GM18499 (cell line): ENCODE results near the gene HS6ST2.

ENCODE experiments used
- ATAC-seq: cut with Tn5 transposase; IDR thresholded peaks from one replicate; pipeline ENCODE4 v1.9.1; 2021; ENCODE audit warnings: moderate number of reproducible peaks; ENCODE audit not compliant: insufficient read depth, unreplicated experiment

The HS6ST2 gene

GRCh38 chrX:132692526-132692925 is 265.9 kb downstream of the HS6ST2 start:
- no peak for ATAC-seq

GRCh38 chrX:132692066-132692465 is 266.4 kb downstream of the HS6ST2 start:
- no peak for ATAC-seq

- ATAC-seq: no peak
These were observed 268.5 kb downstream of the HS6ST2 start for GRCh38 chrX:132689612-132690563.

- ATAC-seq: no peak
These were observed 273.2 kb downstream of the HS6ST2 start for GRCh38 chrX:132685276-132685675.

GRCh38 chrX:132677233-132677716 is 281.2 kb downstream of the HS6ST2 start:
- no peak for ATAC-seq

- ATAC-seq: no peak
These were observed 281.8 kb downstream of the HS6ST2 start for GRCh38 chrX:132676561-132677186.

- no peak for ATAC-seq
These were observed 282.3 kb downstream of the HS6ST2 start for GRCh38 chrX:132676102-132676501.

GRCh38 chrX:132673331-132673730 is 285.1 kb downstream of the HS6ST2 start:
- ATAC-seq: no peak

GRCh38 chrX:132671229-132671641 is 287.2 kb downstream of the HS6ST2 start:
- ATAC-seq: no peak

GRCh38 chrX:132669142-132669541 is 289.3 kb downstream of the HS6ST2 start:
- ATAC-seq: no peak

GRCh38 chrX:132668178-132668577 is 290.3 kb downstream of the HS6ST2 start:
- no peak for ATAC-seq

- ATAC-seq: no peak
These were observed 292.8 kb downstream of the HS6ST2 start for GRCh38 chrX:132665676-132666075.

- ATAC-seq: no peak
These were observed 294.2 kb downstream of the HS6ST2 start for GRCh38 chrX:132664273-132664672.

GRCh38 chrX:132662844-132663243 is 295.6 kb downstream of the HS6ST2 start:
- no peak for ATAC-seq

- ATAC-seq: no peak
These were observed 300.6 kb downstream of the HS6ST2 start for GRCh38 chrX:132657876-132658275.

- no peak for ATAC-seq
These were observed 305.6 kb downstream of the HS6ST2 start for GRCh38 chrX:132652871-132653270.

GRCh38 chrX:132651421-132652086 is 306.9 kb downstream of the HS6ST2 start:
- ATAC-seq: no peak

- ATAC-seq: no peak
These were observed 309.5 kb downstream of the HS6ST2 start for GRCh38 chrX:132648895-132649294.

- no peak for ATAC-seq
These were observed 319.0 kb downstream of the HS6ST2 start for GRCh38 chrX:132639446-132639845.

GRCh38 chrX:132638313-132638712 is 320.1 kb downstream of the HS6ST2 start:
- no peak for ATAC-seq

- no peak for ATAC-seq
These were observed 322.3 kb downstream of the HS6ST2 start for GRCh38 chrX:132636080-132636479.
